ENCODE data around the gene RNF213.

Gene RNF213

GRCh38 chr17:80374732-80375585 is 114.3 kb downstream of the RNF213 start:
- DNase-seq = no peak

DNA sequence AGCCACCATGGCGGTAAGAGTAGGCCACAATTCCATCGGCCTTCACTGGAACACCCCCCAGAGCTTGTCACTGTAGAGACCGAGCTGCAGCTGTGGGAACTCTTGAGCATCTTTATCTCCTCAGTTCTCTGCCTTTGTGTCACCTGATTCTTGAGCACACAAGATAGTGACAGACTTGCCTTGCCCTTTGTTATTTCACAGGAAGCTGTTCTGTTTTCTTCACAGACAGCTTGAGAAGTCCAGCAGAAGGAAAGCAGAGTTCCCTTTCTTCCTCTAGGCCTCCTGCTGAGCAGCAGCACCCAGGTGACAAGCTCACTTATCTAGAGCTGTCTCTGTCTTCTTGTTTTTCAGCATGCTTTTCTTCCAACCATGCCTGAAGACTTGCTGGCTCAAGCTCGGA is 115.9 kb downstream of the RNF213 start:
- DNase-seq = no peak

GRCh38 chr17:80377798-80378197 is 117.1 kb downstream of the RNF213 start:
- DNase-seq = no peak

DNA sequence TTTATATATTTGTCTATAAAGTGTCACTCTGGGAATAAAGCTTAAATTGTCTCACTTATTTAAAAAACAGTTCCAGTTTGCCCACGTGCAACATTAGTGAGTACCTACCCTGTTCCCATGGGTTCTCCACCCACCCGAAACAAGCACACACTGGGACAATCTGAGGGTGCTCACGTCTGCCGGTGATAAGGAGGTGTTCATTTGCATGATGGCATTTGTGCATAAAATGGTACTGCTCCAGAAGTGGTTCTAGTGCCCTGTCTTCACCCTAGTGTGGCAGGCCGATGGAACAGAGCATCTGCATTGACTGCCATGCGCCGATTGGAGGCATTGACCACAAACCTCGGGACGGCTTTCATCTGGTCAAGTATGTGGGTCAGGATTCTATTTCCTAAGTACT is 118.7 kb downstream of the RNF213 start:
- no peak for DNase-seq

- no peak for DNase-seq
Observed at GRCh38 chr17:80380068-80380467, 119.4 kb downstream of the RNF213 start.

DNA sequence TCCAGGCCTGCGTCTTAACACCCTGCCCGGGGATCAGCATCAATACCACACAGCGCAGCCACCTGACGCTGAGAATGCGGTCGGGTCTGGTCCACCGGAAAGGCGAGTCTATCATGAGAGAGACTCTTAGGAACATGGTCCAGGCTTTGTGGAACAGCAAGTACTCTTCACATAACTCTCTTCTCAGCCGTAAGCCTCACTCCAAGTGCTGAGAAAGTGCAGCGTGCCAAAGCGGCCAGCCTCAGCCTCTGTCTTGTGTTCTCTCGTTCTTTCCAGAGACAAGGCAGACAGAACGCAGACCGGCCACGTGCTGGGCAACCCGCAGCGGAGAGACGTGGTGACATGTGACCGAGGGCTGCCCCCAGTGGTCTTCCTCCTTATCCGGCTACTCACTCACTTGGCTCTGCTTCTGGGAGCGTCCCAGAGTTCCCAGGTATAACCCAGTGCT is 119.9 kb downstream of the RNF213 start:
- no peak for DNase-seq

- no peak for DNase-seq
Observed at GRCh38 chr17:80381416-80381923, 120.8 kb downstream of the RNF213 start.

GRCh38 chr17:80382446-80382845 is 121.8 kb downstream of the RNF213 start:
- DNase-seq = no peak

DNA sequence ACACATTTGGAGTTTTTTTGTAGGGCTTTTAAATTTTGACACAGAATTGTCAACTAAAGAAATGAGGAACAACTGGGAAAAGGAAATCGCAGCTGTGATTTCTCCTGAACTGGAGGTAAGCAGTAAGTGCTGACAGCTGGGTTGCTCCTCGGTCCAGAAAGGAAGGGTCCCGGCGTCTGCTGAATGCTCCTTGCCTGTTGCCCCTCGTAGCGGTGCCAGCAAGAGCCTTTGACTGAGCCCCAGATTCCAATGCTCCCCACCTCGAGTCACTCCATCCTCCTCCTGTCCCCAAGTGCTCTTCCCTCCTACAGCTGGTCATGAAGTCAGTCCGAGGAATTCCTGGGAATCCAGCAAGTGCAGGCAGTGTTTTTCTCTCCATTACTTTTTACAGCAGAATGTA is 122.3 kb downstream of the RNF213 start:
- DNase-seq = no peak

DNA sequence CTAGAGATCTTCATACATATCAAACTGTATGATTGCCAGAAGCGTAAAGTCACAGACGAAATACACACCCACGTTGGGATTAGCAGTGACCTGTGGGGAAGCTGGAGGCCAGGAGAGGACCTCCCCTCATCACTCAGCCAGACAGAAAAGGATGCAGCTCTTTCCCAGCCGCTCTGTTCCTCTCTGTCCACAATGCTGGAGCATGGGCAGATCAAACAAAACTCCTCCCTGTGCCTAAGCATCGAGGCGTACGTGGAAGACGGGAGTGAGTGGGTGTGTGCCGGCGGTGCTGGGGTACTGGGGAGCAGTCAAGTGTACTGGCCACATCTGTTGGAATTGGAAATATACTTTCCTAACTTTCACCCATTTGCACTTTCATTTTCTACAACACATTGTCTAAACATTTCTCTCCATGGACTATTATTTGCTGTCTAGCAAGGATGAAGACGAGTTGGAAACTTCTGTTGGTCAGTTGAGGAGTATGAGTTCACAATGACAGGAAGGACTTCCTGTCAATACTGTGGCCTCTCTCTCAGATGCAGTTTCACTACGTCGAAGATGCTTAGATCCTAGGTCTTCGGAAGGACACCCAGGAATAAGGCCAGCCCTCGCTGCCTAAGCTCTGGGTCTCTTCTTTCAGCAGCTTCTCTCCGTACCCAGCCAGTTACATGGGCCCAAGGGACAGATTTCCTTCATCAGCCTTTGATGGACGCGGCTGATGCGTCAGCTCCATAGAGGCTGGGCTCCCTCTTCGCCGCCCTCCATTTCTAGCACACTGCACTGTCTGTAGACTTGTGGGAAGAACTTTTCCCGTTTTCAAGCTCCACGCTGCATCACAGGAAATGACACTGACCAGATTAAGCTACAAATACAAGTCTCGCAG is 123.7 kb downstream of the RNF213 start:
- no peak for DNase-seq

- DNase-seq = no peak
Observed at GRCh38 chr17:80385046-80385445, 124.4 kb downstream of the RNF213 start.

DNA sequence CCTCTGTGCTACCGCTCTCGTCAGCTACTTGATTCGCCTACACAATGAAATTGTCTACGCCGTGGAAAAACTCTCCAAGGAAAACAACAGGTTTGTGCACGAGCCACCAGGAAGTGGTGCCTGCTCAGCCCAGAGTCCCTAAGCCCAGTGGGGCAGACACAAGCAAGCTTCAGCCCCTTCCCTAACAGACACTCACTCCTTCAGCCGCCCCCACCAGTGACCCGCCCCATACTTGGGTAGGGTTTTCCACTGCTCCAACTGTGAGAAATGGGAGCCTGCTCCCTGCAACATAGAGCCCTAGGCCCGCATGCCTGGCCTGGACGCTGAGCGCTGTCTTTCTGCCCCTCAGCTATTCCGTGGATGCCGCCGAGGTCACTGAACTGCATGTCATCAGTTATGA is 125.7 kb downstream of the RNF213 start:
- no peak for DNase-seq

GRCh38 chr17:80387071-80387470 is 126.4 kb downstream of the RNF213 start:
- DNase-seq = no peak

- no peak for DNase-seq
Observed at GRCh38 chr17:80388175-80388574, 127.5 kb downstream of the RNF213 start.

- DNase-seq = no peak
Observed at GRCh38 chr17:80388601-80389000, 127.9 kb downstream of the RNF213 start.

GRCh38 chr17:80389011-80389995 is 128.7 kb downstream of the RNF213 start:
- no peak for DNase-seq

- no peak for DNase-seq
Observed at GRCh38 chr17:80393241-80393890, 132.7 kb downstream of the RNF213 start.

DNA sequence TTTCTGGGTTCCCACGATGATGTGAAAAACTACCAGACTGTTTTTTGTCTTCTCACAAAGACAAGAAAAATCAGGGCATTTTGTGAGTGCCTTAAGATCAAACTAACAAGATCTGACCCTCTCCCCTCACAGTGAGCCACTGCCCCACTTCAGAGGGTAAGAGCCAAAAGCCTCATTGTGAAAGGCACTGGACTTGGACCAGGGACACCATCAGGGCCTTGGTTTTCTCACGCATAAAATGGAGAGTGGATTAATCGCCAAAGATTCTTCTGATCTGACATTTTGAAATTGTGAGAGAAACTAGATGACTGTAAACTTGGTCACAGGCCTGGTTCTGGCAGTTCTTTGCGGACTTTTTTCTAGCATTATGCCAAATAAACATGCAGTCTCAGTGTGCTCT is 133.3 kb downstream of the RNF213 start:
- no peak for DNase-seq

GRCh38 chr17:80394629-80395216 is 134.1 kb downstream of the RNF213 start:
- no peak for DNase-seq

GRCh38 chr17:80395402-80396151 is 134.9 kb downstream of the RNF213 start:
- DNase-seq = no peak
